Prostate gland (tissue), 2 donors: ENCODE data around the gene RCAN3. TPM values are rescaled to one million over a fixed set of nuclear protein-coding genes. Genes with fewer than 3 reads are reported as not detected.

ENCODE experiments used
- DNase-seq: peaks from one replicate; pipeline ENCODE4 v3.0.0-alpha.2; 2019; ENCODE audit warnings: low spot score
- H3K27ac ChIP-seq, 2 donors: fragments of 200-600 bp; sonication (generic); 2 replicates each; pipeline ENCODE4 v1.5.1; 2017 to 2019
- H3K27me3 ChIP-seq: fragments of 200-600 bp; sonication (generic); replicated peaks from 2 replicates; pipeline ENCODE4 v1.5.1; 2019; ENCODE audit not compliant: insufficient read depth
- H3K36me3 ChIP-seq, 2 donors: fragments of 200-600 bp; sonication (generic); 1 replicate in 1 of 2; 2 replicates in 1 of 2; pipeline versions ENCODE4 v1.5.1 to v1.8.1; 2017 to 2019
- H3K4me1 ChIP-seq: fragments of 200-600 bp; sonication (generic); replicated peaks from 2 replicates; pipeline ENCODE4 v1.5.1; 2019
- H3K4me3 ChIP-seq, 2 donors: fragments of 200-600 bp; sonication (generic); 2 replicates each; pipeline ENCODE4 v1.5.1; 2017 to 2019
- H3K9me3 ChIP-seq: fragments of 200-600 bp; sonication (generic); 2 replicates; pipeline ENCODE4 v1.5.1; 2017
- CTCF ChIP-seq, 4 experiments: fragments of 200-600 bp in 2 of 4; fragments of 450-650 bp in 2 of 4; sonication (generic) in 2 of 4; IDR thresholded peaks; 1 replicate in 3 of 4; 2 replicates in 1 of 4; pipeline ENCODE4 v1.5.1; 2016 to 2019; ENCODE audit warnings: antibody characterized with exemption in 4 of 4, mild to moderate bottlenecking in 2 of 4, moderate library complexity in 2 of 4
- POLR2A ChIP-seq: fragments of 450-650 bp; IDR thresholded peaks from one replicate; pipeline ENCODE4 v1.6.1; 2016; ENCODE audit warnings: antibody characterized with exemption, mild to moderate bottlenecking
- POLR2AphosphoS5 ChIP-seq: sonication (generic); formaldehyde crosslinking; IDR thresholded peaks from one replicate; pipeline ENCODE4 v1.6.1; 2017; ENCODE audit warnings: antibody characterized with exemption
- WGBS: methylation state at CpG from one replicate; pipeline ENCODE4 v1.1.5; 2018; 5-methylcytosine and 5-hydroxymethylcytosine counted together
- intact Hi-C: fragments of 100-400 bp; cut with DNase I; formaldehyde crosslinking; loops from one replicate; pipeline ENCODE4 v1.14.2; 2022
- total RNA-seq, 2 donors: library from RNA; depleted of rRNA; stranded (reverse); fragments of >200 nt; gene quantifications; one replicate each; pipeline ENCODE4 v1.1.0, GENCODE V29; 2016

RCAN3 gene
- total RNA-seq, 2 donors from 2014 or later, result 50.8 to 238 TPM

GRCh38 chr1:24558455-24558854, 55.8 kb downstream of the RCAN3 start:
- intact Hi-C loops, result no loop called here
- no peak overlapping the region for H3K4me3 ChIP-seq
- TF ChIP-seq CTCF (IDR thresholded peaks at IDR 0.05) (no peak), POLR2AphosphoS5 (no peak), POLR2A (no peak)
- no peaks in the 10 kb centered on the region for H3K27me3 ChIP-seq
- no peak overlapping the region for H3K27ac ChIP-seq
- H3K9me3 ChIP-seq, result no peaks in the 10 kb centered on the region
- WGBS, result 79% methylated on average over 7 of the region's 7 CpGs
- H3K36me3 ChIP-seq, result no peaks in the 10 kb centered on the region
- no peak for DNase-seq
- H3K4me1 ChIP-seq, result no peaks in the 10 kb centered on the region

GRCh38 chr1:24558902-24559791, 56.5 kb downstream of the RCAN3 start:
- Histone ChIP-seq H3K36me3 (no peaks in the 10 kb centered on the region), H3K4me3 (no peak overlapping the region), H3K27me3 (no peaks in the 10 kb centered on the region), H3K27ac (no peak overlapping the region), H3K9me3 (no peaks in the 10 kb centered on the region), H3K4me1 (no peaks in the 10 kb centered on the region)
- peak in 1 of 4 experiments; percentile 6 for TF ChIP-seq CTCF (IDR thresholded peaks at IDR 0.05)
- no peak for TF ChIP-seq POLR2A
- peak; percentile 65 for TF ChIP-seq POLR2AphosphoS5
- peak; percentile 72 for DNase-seq
- intact Hi-C loops, result no loop called here
- 38% methylated on average over 12 of the region's 12 CpGs for WGBS

GRCh38 chr1:24560361-24560760, 57.7 kb downstream of the RCAN3 start:
- intact Hi-C loops, result no loop called here
- no peak for TF ChIP-seq POLR2A
- no peak for TF ChIP-seq POLR2AphosphoS5
- Histone ChIP-seq H3K4me3 (no peak overlapping the region), H3K9me3 (no peaks in the 10 kb centered on the region), H3K27ac (no peak overlapping the region), H3K27me3 (no peaks in the 10 kb centered on the region), H3K4me1 (no peaks in the 10 kb centered on the region), H3K36me3 (no peaks in the 10 kb centered on the region)
- 70% methylated on average over 6 of the region's 6 CpGs for WGBS
- no peak for DNase-seq

GRCh38 chr1:24562625-24563024, 60.0 kb downstream of the RCAN3 start:
- no peak overlapping the region for H3K4me3 ChIP-seq
- no peaks in the 10 kb centered on the region for H3K4me1 ChIP-seq
- H3K27me3 ChIP-seq, result no peaks in the 10 kb centered on the region
- DNase-seq, result no peak
- intact Hi-C loops, result no loop called here
- TF ChIP-seq POLR2A (no peak), POLR2AphosphoS5 (no peak), CTCF (IDR thresholded peaks at IDR 0.05) (no peak)
- no peaks in the 10 kb centered on the region for H3K36me3 ChIP-seq
- H3K9me3 ChIP-seq, result no peaks in the 10 kb centered on the region
- H3K27ac ChIP-seq, result no peak overlapping the region

- no peaks in the 10 kb centered on the region for H3K27me3 ChIP-seq
- no peak overlapping the region for H3K27ac ChIP-seq
- H3K9me3 ChIP-seq, result no peaks in the 10 kb centered on the region
- WGBS, result 54% methylated on average over 2 of the region's 2 CpGs
- intact Hi-C loops, result no loop called here
- no peak overlapping the region for H3K4me3 ChIP-seq
- TF ChIP-seq POLR2A (no peak), POLR2AphosphoS5 (no peak), CTCF (IDR thresholded peaks at IDR 0.05) (no peak)
- DNase-seq, result no peak
- no peaks in the 10 kb centered on the region for H3K4me1 ChIP-seq
- no peaks in the 10 kb centered on the region for H3K36me3 ChIP-seq
These were observed 62.1 kb downstream of the RCAN3 start for GRCh38 chr1:24564695-24565094.
